Adrenal gland (tissue), 5 donors: ENCODE measurements around the gene STYX.

Source experiments
- POLR2A ChIP-seq, 2 donors: fragments of 450-650 bp; IDR thresholded peaks; one replicate each; pipeline ENCODE4 v1.6.1; 2017; ENCODE audit warnings: antibody characterized with exemption in 2 of 2, mild to moderate bottlenecking in 2 of 2, moderate library complexity in 1 of 2
- TF ChIP-seq, protein P1 (sequence below), 6 experiments: fragments of 450-650 bp in 4 of 6; fragments of 200-600 bp in 2 of 6; sonication (generic) in 1 of 6; IDR thresholded peaks; 1 replicate in 5 of 6; 2 replicates in 1 of 6; pipeline versions ENCODE4 v1.5.1 to v1.8.0; 2016 to 2021; ENCODE audit warnings: antibody characterized with exemption in 6 of 6, mild to moderate bottlenecking in 2 of 6, moderate library complexity in 1 of 6
- donor health status: DM: no; HTN: no; CAD: no.

DNA sequence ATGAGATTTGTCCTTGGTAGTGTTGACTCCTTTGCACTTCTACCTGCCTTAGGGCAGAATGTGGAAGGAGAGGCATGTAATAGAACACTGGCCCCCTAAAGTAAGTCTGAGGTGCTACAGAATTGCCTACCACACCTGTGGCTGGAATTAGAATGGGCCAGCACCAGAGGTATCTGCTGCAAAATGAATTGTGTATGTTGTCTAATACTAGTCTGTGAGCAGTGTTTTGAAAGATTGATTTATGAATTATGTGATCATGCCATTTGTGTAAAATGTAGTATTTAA, 5.7 kb upstream of the STYX start:
- TF ChIP-seq, protein P1, sequence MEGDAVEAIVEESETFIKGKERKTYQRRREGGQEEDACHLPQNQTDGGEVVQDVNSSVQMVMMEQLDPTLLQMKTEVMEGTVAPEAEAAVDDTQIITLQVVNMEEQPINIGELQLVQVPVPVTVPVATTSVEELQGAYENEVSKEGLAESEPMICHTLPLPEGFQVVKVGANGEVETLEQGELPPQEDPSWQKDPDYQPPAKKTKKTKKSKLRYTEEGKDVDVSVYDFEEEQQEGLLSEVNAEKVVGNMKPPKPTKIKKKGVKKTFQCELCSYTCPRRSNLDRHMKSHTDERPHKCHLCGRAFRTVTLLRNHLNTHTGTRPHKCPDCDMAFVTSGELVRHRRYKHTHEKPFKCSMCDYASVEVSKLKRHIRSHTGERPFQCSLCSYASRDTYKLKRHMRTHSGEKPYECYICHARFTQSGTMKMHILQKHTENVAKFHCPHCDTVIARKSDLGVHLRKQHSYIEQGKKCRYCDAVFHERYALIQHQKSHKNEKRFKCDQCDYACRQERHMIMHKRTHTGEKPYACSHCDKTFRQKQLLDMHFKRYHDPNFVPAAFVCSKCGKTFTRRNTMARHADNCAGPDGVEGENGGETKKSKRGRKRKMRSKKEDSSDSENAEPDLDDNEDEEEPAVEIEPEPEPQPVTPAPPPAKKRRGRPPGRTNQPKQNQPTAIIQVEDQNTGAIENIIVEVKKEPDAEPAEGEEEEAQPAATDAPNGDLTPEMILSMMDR (IDR thresholded peaks at IDR 0.05), result no peak
- TF ChIP-seq POLR2A (IDR thresholded peaks at IDR 0.05), result no peak
